ENCODE measurements around the gene UNC79. TPM values are rescaled to one million over a fixed set of nuclear protein-coding genes. Genes with fewer than 3 reads are reported as not detected.
A peak's percentile ranks its signal among the peaks of the same experiment; 100 is the strongest.

The UNC79 gene
- total RNA-seq, 1 donor from 2014 or later, result 2.2 TPM

DNA sequence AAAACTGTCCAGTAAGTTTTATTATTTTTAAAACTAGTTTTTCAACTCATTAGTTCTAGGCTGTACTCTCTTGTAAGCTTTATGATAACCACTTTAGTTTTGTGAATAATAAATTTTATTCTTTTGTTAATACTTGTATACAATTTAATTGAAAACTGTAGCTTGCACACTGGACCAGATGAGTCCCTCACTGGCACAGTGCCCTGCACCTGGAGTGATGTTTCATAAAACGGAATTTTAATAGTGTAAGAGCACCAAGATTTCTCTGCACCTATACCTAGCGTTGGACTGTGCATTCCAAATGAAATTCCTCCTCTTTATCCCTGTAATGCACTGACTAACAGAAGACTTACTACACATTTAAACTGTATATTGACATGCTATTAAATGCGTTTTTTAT lies 276.7 kb downstream of the UNC79 start:
- no peaks in the 10 kb centered on the region for H3F3A ChIP-seq (ENCODE audit: low read depth)
- H3K79me2 ChIP-seq (ENCODE audit: low read depth), result no peaks in the 10 kb centered on the region
- no peaks in the 10 kb centered on the region for H3K36me3 ChIP-seq
- Mint-ChIP-seq H3K36me3 (no peaks in the 10 kb centered on the region), H3K27ac (no peak overlapping the region), H3K9me3 (no peaks in the 10 kb centered on the region), H3K4me3 (no peak overlapping the region), H3K4me1 (peaks cover 12% of the 10 kb centered on the region), H3K27me3 (ENCODE audit: insufficient read depth, low read depth) (peaks cover 2% of the 10 kb centered on the region)
- H3K4me3 ChIP-seq, result no peak overlapping the region
- TF ChIP-seq, protein P1, sequence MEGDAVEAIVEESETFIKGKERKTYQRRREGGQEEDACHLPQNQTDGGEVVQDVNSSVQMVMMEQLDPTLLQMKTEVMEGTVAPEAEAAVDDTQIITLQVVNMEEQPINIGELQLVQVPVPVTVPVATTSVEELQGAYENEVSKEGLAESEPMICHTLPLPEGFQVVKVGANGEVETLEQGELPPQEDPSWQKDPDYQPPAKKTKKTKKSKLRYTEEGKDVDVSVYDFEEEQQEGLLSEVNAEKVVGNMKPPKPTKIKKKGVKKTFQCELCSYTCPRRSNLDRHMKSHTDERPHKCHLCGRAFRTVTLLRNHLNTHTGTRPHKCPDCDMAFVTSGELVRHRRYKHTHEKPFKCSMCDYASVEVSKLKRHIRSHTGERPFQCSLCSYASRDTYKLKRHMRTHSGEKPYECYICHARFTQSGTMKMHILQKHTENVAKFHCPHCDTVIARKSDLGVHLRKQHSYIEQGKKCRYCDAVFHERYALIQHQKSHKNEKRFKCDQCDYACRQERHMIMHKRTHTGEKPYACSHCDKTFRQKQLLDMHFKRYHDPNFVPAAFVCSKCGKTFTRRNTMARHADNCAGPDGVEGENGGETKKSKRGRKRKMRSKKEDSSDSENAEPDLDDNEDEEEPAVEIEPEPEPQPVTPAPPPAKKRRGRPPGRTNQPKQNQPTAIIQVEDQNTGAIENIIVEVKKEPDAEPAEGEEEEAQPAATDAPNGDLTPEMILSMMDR (IDR thresholded peaks at IDR 0.05), result no peak
- TF ChIP-seq EZH2phosphoT487 (IDR thresholded peaks at IDR 0.05), result no peak
- TF ChIP-seq EZH2 (IDR thresholded peaks at IDR 0.05), result no peak
- no peaks in the 10 kb centered on the region for H3K9me3 ChIP-seq (ENCODE audit: low read depth)
- no peaks in the 10 kb centered on the region for H4K20me1 ChIP-seq (ENCODE audit: low read depth)
- no peak overlapping the region for H3K4me2 ChIP-seq
- peaks cover 4% of the 10 kb centered on the region for H3K4me1 ChIP-seq
- H3K27me3 ChIP-seq, result no peaks in the 10 kb centered on the region
- DNase-seq (ENCODE audit: low spot score), result no peak
- H3K9ac ChIP-seq, result no peak overlapping the region
- H3K27ac ChIP-seq, result no peak overlapping the region
- H2AFZ ChIP-seq (replicated peaks), result no peak overlapping the region

DNA sequence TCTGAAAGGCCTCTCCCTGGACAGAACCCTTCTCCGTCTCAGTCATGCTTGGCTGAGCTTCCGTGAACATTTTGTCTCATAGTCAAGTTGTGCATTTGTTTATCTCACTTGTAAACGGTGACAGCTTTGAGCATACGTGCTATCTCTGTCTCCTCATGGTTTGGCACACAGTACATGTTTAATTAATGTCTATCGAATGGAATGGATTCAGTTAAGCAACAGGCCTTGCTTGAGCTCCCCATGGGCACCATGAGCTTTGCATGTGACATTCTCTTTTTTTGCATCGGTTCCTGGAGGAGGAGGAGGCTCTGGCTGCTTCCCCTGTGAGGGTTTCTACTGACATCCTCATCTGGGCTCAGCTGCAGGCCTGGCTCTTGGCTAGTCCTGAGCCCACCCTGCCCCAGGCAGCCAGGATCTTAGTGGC lies 277.6 kb downstream of the UNC79 start:
- no peak for DNase-seq (ENCODE audit: low spot score)

DNA sequence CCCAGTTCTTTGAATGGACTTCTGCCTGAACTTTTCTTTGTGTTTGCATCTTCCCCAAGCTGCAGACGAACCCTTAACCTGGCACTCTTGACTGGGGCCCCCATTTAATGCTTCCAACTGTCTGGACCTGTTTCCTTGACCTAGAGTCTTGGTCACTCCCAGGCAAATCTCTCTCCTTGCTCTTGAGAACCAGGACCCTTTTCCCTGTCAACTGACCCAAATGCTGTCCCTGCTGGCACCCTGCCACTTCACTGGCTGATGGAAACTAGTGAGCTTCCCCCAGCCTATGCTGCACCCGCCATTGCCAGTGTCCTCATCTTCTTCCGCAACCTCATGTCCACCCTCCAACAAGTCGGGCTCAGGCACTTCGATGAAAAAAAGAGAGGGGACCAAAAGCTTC lies 278.1 kb downstream of the UNC79 start:
- Mint-ChIP-seq H3K36me3 (no peaks in the 10 kb centered on the region), H3K27ac (peak overlapping the region; percentile 80), H3K9me3 (no peaks in the 10 kb centered on the region), H3K4me3 (no peak overlapping the region), H3K27me3 (ENCODE audit: insufficient read depth, low read depth) (peaks cover 2% of the 10 kb centered on the region), H3K4me1 (peaks cover 21% of the 10 kb centered on the region)
- Histone ChIP-seq H3K36me3 (no peaks in the 10 kb centered on the region), H3F3A (ENCODE audit: low read depth) (no peaks in the 10 kb centered on the region), H3K27me3 (no peaks in the 10 kb centered on the region), H3K27ac (no peak overlapping the region), H3K9ac (no peak overlapping the region), H3K4me2 (no peak overlapping the region), H3K9me3 (ENCODE audit: low read depth) (no peaks in the 10 kb centered on the region), H3K4me3 (no peak overlapping the region), H3K79me2 (ENCODE audit: low read depth) (no peaks in the 10 kb centered on the region), H2AFZ (replicated peaks) (no peak overlapping the region), H4K20me1 (ENCODE audit: low read depth) (no peaks in the 10 kb centered on the region), H3K4me1 (peaks cover 13% of the 10 kb centered on the region)
- no peak for DNase-seq (ENCODE audit: low spot score)
- TF ChIP-seq EZH2 (IDR thresholded peaks at IDR 0.05) (no peak), EZH2phosphoT487 (IDR thresholded peaks at IDR 0.05) (no peak)
- TF ChIP-seq, protein P1 (IDR thresholded peaks at IDR 0.05), result no peak

More for the DNA sequence above, 277.6 kb downstream of the UNC79 start:
- Histone ChIP-seq H3K4me1 (peaks cover 12% of the 10 kb centered on the region), H3K9ac (no peak overlapping the region), H3K4me2 (no peak overlapping the region), H3K27ac (no peak overlapping the region), H3K36me3 (no peaks in the 10 kb centered on the region), H3K9me3 (ENCODE audit: low read depth) (no peaks in the 10 kb centered on the region), H4K20me1 (ENCODE audit: low read depth) (no peaks in the 10 kb centered on the region), H3F3A (ENCODE audit: low read depth) (no peaks in the 10 kb centered on the region), H2AFZ (replicated peaks) (no peak overlapping the region), H3K4me3 (no peak overlapping the region), H3K79me2 (ENCODE audit: low read depth) (no peaks in the 10 kb centered on the region), H3K27me3 (no peaks in the 10 kb centered on the region)
- H3K4me3 Mint-ChIP-seq, result no peak overlapping the region
- no peaks in the 10 kb centered on the region for H3K9me3 Mint-ChIP-seq
- TF ChIP-seq, protein P1 (IDR thresholded peaks at IDR 0.05), result no peak
- TF ChIP-seq EZH2phosphoT487 (IDR thresholded peaks at IDR 0.05), result no peak
- TF ChIP-seq EZH2 (IDR thresholded peaks at IDR 0.05), result no peak
- peaks cover 2% of the 10 kb centered on the region for H3K27me3 Mint-ChIP-seq (ENCODE audit: insufficient read depth, low read depth)
- H3K36me3 Mint-ChIP-seq, result no peaks in the 10 kb centered on the region
- H3K27ac Mint-ChIP-seq, result no peak overlapping the region
- peaks cover 18% of the 10 kb centered on the region for H3K4me1 Mint-ChIP-seq
